A673 (cell line): ENCODE results near the gene ACSM4. TPM values are rescaled to one million over a fixed set of nuclear protein-coding genes. Genes with fewer than 3 reads are reported as not detected.

Source experiments
- BruUV-seq: library from RNA; stranded (reverse); fragments of 400-500 nt; replicated peaks from 2 replicates; lab custom pipeline; 2021; lab: Mats Ljungman, UMichigan
- CTCF ChIA-PET: fragments of 300-600 bp; sonication (Branson Sonifier 250); formaldehyde crosslinking; loops from one replicate; lab custom pipeline; 2022; ENCODE audit warnings: antibody characterized with exemption; lab: Charles Lee
- POLR2A ChIA-PET: fragments of 300-600 bp; sonication (Branson Sonifier 250); formaldehyde crosslinking; loops from one replicate; lab custom pipeline; 2022; ENCODE audit warnings: antibody characterized with exemption; ENCODE audit not compliant: low non-redundant PET; lab: Charles Lee
- DNase-seq: peaks from one replicate; pipeline ENCODE4 v3.0.0-alpha.2; 2015; ENCODE audit warnings: low spot score
- H3K27ac ChIP-seq: fragments of 200-600 bp; sonication (generic); 2 replicates; pipeline ENCODE4 v1.5.1; 2016; ENCODE audit warnings: mixed run types, low read depth, mild to moderate bottlenecking, mixed read lengths, antibody characterized with exemption, low read length; ENCODE audit not compliant: poor library complexity, severe bottlenecking
- H3K27me3 ChIP-seq: fragments of 200-600 bp; sonication (generic); replicated peaks from 2 replicates; pipeline ENCODE4 v1.6.1; 2017; ENCODE audit warnings: mixed run types, low read depth, mild to moderate bottlenecking, mixed read lengths, antibody characterized with exemption, low read length; ENCODE audit not compliant: insufficient read depth, poor library complexity
- H3K36me3 ChIP-seq: fragments of 200-600 bp; sonication (generic); 2 replicates; pipeline ENCODE4 v1.6.1; 2016; ENCODE audit warnings: mixed run types, mild to moderate bottlenecking, mixed read lengths, antibody characterized with exemption, low read length; ENCODE audit not compliant: insufficient read depth, poor library complexity, severe bottlenecking
- H3K4me1 ChIP-seq: fragments of 200-600 bp; sonication (generic); 2 replicates; pipeline ENCODE4 v1.6.1; 2017; ENCODE audit warnings: mixed run types, mild to moderate bottlenecking, mixed read lengths, antibody characterized with exemption, low read length; ENCODE audit not compliant: insufficient read depth, poor library complexity, severe bottlenecking
- H3K4me3 ChIP-seq: fragments of 200-600 bp; sonication (generic); 2 replicates; pipeline ENCODE4 v1.5.1; 2016; ENCODE audit warnings: low read depth, mixed run types, mild to moderate bottlenecking, mixed read lengths, low read length; ENCODE audit not compliant: poor library complexity, severe bottlenecking
- H3K9me3 ChIP-seq: fragments of 200-600 bp; sonication (generic); 2 replicates; pipeline ENCODE4 v1.6.1; 2016; ENCODE audit warnings: mixed run types, low read depth, mild to moderate bottlenecking, mixed read lengths, antibody characterized with exemption, low read length; ENCODE audit not compliant: poor library complexity, severe bottlenecking
- EZH2 ChIP-seq: fragments of 200-600 bp; sonication (generic); IDR thresholded peaks from 2 replicates; pipeline ENCODE4 v1.6.1; 2017; ENCODE audit warnings: borderline replicate concordance, low read depth, mild to moderate bottlenecking, mixed read lengths, antibody characterized with exemption, low read length; ENCODE audit not compliant: poor library complexity, severe bottlenecking
- intact Hi-C: fragments of 100-400 bp; cut with micrococcal nuclease; formaldehyde crosslinking; loops from one replicate; pipeline ENCODE4 v1.10.0; 2022; ENCODE audit not compliant: unreplicated experiment
- total RNA-seq: library from RNA; stranded (reverse); gene quantifications from 2 replicates; pipeline ENCODE4 v1.2.3, GENCODE V29; 2021
- TF ChIP-seq, protein P1 (sequence below): fragments of 300-800, 200-600 bp; sonication (generic); conservative IDR thresholded peaks from 2 replicates; pipeline ENCODE4 v1.5.1; 2017; ENCODE audit warnings: low read depth, mild to moderate bottlenecking, antibody characterized with exemption, low read length, moderate library complexity, mixed read lengths

Gene ACSM4
- total RNA-seq, 1 experiment from 2014 or later, result not detected

DNA sequence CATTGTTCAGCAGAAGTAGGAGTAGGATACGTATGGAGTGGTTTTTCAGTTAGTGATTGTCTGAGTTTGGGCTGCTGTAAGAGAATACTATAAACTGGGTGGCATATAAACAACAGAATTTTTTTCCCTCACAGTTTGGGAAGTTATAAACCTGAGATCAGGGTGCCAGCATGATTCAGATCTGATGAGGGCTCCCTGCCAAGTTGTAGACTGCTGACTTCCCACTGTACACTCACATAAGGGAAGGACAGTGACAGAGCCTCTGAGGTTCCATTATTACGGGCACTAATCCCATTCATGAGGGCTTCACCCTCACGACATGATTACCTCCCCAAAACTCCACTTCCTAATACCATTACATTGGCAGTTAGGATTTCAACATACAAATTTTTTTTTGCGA lies 50.7 kb downstream of the ACSM4 start:
- H3K9me3 ChIP-seq, result no peaks in the 10 kb centered on the region
- TF ChIP-seq, protein P1, sequence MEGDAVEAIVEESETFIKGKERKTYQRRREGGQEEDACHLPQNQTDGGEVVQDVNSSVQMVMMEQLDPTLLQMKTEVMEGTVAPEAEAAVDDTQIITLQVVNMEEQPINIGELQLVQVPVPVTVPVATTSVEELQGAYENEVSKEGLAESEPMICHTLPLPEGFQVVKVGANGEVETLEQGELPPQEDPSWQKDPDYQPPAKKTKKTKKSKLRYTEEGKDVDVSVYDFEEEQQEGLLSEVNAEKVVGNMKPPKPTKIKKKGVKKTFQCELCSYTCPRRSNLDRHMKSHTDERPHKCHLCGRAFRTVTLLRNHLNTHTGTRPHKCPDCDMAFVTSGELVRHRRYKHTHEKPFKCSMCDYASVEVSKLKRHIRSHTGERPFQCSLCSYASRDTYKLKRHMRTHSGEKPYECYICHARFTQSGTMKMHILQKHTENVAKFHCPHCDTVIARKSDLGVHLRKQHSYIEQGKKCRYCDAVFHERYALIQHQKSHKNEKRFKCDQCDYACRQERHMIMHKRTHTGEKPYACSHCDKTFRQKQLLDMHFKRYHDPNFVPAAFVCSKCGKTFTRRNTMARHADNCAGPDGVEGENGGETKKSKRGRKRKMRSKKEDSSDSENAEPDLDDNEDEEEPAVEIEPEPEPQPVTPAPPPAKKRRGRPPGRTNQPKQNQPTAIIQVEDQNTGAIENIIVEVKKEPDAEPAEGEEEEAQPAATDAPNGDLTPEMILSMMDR, result no peak
- no peak for TF ChIP-seq EZH2
- H3K4me3 ChIP-seq, result no peak overlapping the region
- POLR2A ChIA-PET, result no interaction called here
- DNase-seq, result peak; percentile 45
- peaks cover 12% of the 10 kb centered on the region for H3K27me3 ChIP-seq
- no peak overlapping the region for H3K27ac ChIP-seq
- no peaks in the 10 kb centered on the region for H3K36me3 ChIP-seq
- peaks cover 6% of the 10 kb centered on the region for H3K4me1 ChIP-seq
- intact Hi-C loops, result no loop called here
- CTCF ChIA-PET, result no interaction called here
- BruUV-seq, result no TSS peak

DNA sequence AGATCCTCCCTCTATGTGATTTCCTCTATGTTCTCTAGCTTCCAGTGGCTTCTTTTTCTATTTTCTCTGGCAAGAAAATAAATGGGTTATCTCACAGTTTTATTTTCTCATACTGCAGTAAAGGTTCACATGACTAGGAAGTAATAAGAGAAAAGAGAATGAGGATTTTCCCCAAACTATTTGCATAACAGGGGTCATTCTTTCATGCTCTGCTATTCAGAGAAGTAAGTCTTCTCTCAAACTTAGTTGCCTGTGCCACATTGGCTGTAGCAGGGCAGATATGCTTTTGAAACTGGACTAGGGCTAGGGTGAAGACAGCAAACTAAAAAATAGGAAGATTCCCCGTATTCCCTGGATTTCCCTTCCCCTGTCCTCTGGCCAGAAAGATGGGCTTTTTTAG lies 57.4 kb downstream of the ACSM4 start:
- no peaks in the 10 kb centered on the region for H3K36me3 ChIP-seq
- CTCF ChIA-PET, result no interaction called here

DNA sequence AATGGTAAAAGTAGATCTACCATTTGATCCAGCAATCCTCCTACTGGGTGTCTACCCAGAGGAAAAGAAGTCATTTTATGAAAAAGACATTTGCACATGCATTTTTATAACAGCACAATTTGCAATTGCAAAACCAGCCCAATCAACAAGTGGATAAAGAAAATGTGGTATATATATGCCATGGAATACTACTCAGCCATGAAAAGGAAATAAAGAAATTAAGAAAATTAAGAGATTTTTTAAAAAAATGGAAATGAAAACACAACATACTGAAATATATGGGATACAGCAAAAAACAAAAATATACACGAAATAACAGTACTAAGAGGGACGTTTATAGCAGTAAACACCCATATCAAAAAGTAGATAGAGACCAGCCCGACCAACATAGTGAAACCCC lies 58.9 kb downstream of the ACSM4 start:
- H3K27ac ChIP-seq, result no peak overlapping the region
- no peak for DNase-seq
- H3K27me3 ChIP-seq, result peaks cover 3% of the 10 kb centered on the region
- intact Hi-C loops, result no loop called here
- TF ChIP-seq EZH2, result no peak
- TF ChIP-seq, protein P1, result no peak
- H3K36me3 ChIP-seq, result no peaks in the 10 kb centered on the region
- ChIA-PET POLR2A (no interaction called here), CTCF (no interaction called here)
- no peak overlapping the region for H3K4me3 ChIP-seq
- H3K9me3 ChIP-seq, result no peaks in the 10 kb centered on the region
- BruUV-seq, result no TSS peak
- H3K4me1 ChIP-seq, result no peaks in the 10 kb centered on the region

More for the DNA sequence above, 57.4 kb downstream of the ACSM4 start:
- intact Hi-C loops, result no loop called here
- TF ChIP-seq, protein P1, result no peak
- no peak for TF ChIP-seq EZH2
- peaks cover 12% of the 10 kb centered on the region for H3K27me3 ChIP-seq
- POLR2A ChIA-PET, result no interaction called here
- DNase-seq, result no peak
- H3K4me1 ChIP-seq, result no peaks in the 10 kb centered on the region
- H3K4me3 ChIP-seq, result no peak overlapping the region
- H3K9me3 ChIP-seq, result no peaks in the 10 kb centered on the region
- BruUV-seq, result no TSS peak
- no peak overlapping the region for H3K27ac ChIP-seq
